HEK293 (cell line): ENCODE measurements around the gene FXR1.

ENCODE experiments used
- CTCF ChIA-PET: fragments of 350-600 bp; formaldehyde crosslinking; extraction: SDS; loops from one replicate; lab custom pipeline; 2021; ENCODE audit warnings: antibody characterized with exemption; lab: Yijun Ruan, JAX
- POLR2A ChIA-PET: fragments of 300-600 bp; formaldehyde crosslinking; extraction: SDS; loops from one replicate; lab custom pipeline; 2020; ENCODE audit warnings: antibody characterized with exemption, inconsistent platforms; lab: Yijun Ruan, JAX
- H3K27ac ChIP-seq: fragments of 200-500 bp; sonication (Bioruptor generic); 2 replicates; pipeline ENCODE4 v1.5.1; 2014; ENCODE audit warnings: low read depth, low read length, control low read depth, inconsistent platforms; ENCODE audit errors: extremely low read depth
- H3K36me3 ChIP-seq, 2 experiments: fragments of 200-500 bp in 1 of 2; sonication (Bioruptor generic) in 1 of 2; 1 replicate in 1 of 2; 2 replicates in 1 of 2; pipeline ENCODE4 v1.5.1; 2014 to 2017; ENCODE audit warnings: inconsistent platforms in 2 of 2, low read length in 2 of 2; ENCODE audit not compliant: control insufficient read depth in 2 of 2, insufficient read depth in 1 of 2
- H3K4me1 ChIP-seq: fragments of 200-500 bp; sonication (Bioruptor generic); 2 replicates; pipeline ENCODE4 v1.5.1; 2014; ENCODE audit warnings: mild to moderate bottlenecking, low read length, inconsistent platforms; ENCODE audit not compliant: control insufficient read depth, insufficient read depth
- H3K4me3 ChIP-seq: 2 replicates; pipeline ENCODE4 v1.5.1; 2011; ENCODE audit warnings: low read depth, mild to moderate bottlenecking, control low read depth, low read length, moderate library complexity
- H3K9me3 ChIP-seq: fragments of 200-500 bp; sonication (Bioruptor generic); 2 replicates; pipeline ENCODE4 v1.5.1; 2014; ENCODE audit warnings: low read depth, low read length, inconsistent platforms; ENCODE audit not compliant: control insufficient read depth, insufficient read depth
- GLI4 ChIP-seq: fragments of 450-650 bp; formaldehyde crosslinking; IDR thresholded peaks from 2 replicates; pipeline ENCODE4 v1.5.1; 2016; ENCODE audit warnings: missing biosample characterization, missing genetic modification characterization
- HOXC10 ChIP-seq: sonication (generic); formaldehyde crosslinking; IDR thresholded peaks from 2 replicates; pipeline ENCODE4 v1.8.1; 2023; ENCODE audit warnings: mild to moderate bottlenecking, missing genetic modification reagents
- IKZF3 ChIP-seq: fragments of 450-650 bp; IDR thresholded peaks from 2 replicates; pipeline ENCODE4 v1.5.0; 2018; ENCODE audit warnings: missing biosample characterization, mild to moderate bottlenecking, missing genetic modification characterization, moderate library complexity
- MZF1 ChIP-seq: fragments of 450-650 bp; formaldehyde crosslinking; IDR thresholded peaks from 2 replicates; pipeline ENCODE4 v1.5.1; 2017; ENCODE audit warnings: missing biosample characterization, missing genetic modification characterization, borderline replicate concordance
- ZBTB21 ChIP-seq: fragments of 450-650 bp; formaldehyde crosslinking; IDR thresholded peaks from 2 replicates; pipeline ENCODE4 v1.5.1; 2017; ENCODE audit warnings: missing biosample characterization, missing genetic modification characterization
- ZBTB48 ChIP-seq: fragments of 450-650 bp; formaldehyde crosslinking; IDR thresholded peaks from 2 replicates; pipeline ENCODE4 v1.5.1; 2016; ENCODE audit warnings: missing biosample characterization, missing genetic modification characterization
- ZNF354C ChIP-seq: fragments of 450-650 bp; formaldehyde crosslinking; IDR thresholded peaks from 2 replicates; pipeline ENCODE4 v1.5.1; 2016; ENCODE audit warnings: missing biosample characterization, missing genetic modification characterization, low read depth, borderline replicate concordance
- ZNF366 ChIP-seq: fragments of 450-650 bp; formaldehyde crosslinking; conservative IDR thresholded peaks from 2 replicates; pipeline ENCODE4 v1.5.1; 2016; ENCODE audit warnings: missing biosample characterization, missing genetic modification characterization
- ZNF416 ChIP-seq: fragments of 450-650 bp; formaldehyde crosslinking; IDR thresholded peaks from 2 replicates; pipeline ENCODE4 v1.5.1; 2016; ENCODE audit warnings: missing biosample characterization, missing genetic modification characterization
- ZNF501 ChIP-seq: fragments of 450-650 bp; formaldehyde crosslinking; IDR thresholded peaks from 2 replicates; pipeline ENCODE4 v1.5.1; 2016; ENCODE audit warnings: missing biosample characterization, missing genetic modification characterization
- ZNF571 ChIP-seq: fragments of 450-650 bp; formaldehyde crosslinking; IDR thresholded peaks from 2 replicates; pipeline ENCODE4 v1.5.0; 2017; ENCODE audit warnings: missing biosample characterization, missing genetic modification characterization
- ZNF707 ChIP-seq: fragments of 450-650 bp; formaldehyde crosslinking; IDR thresholded peaks from 2 replicates; pipeline ENCODE4 v1.5.1; 2016; ENCODE audit warnings: missing biosample characterization, missing genetic modification characterization
- ZNF843 ChIP-seq: fragments of 450-650 bp; formaldehyde crosslinking; IDR thresholded peaks from 2 replicates; pipeline ENCODE4 v1.5.1; 2016; ENCODE audit warnings: missing biosample characterization, missing genetic modification characterization
- ZSCAN23 ChIP-seq: fragments of 450-650 bp; formaldehyde crosslinking; IDR thresholded peaks from 2 replicates; pipeline ENCODE4 v1.5.1; 2016; ENCODE audit warnings: missing biosample characterization, missing genetic modification characterization
- TF ChIP-seq, protein P1 (sequence below): fragments of 450-650 bp; formaldehyde crosslinking; IDR thresholded peaks from 2 replicates; pipeline ENCODE4 v1.5.1; 2016; ENCODE audit warnings: missing biosample characterization, missing genetic modification characterization
- TF ChIP-seq, protein P2 (sequence below): fragments of 450-650 bp; formaldehyde crosslinking; IDR thresholded peaks from 2 replicates; pipeline ENCODE4 v1.5.1; 2017; ENCODE audit warnings: missing biosample characterization, missing genetic modification characterization
- TF ChIP-seq, protein P3 (sequence below): IDR thresholded peaks from 2 replicates; pipeline ENCODE4 v1.6.1; 2011; ENCODE audit warnings: mild to moderate bottlenecking, low read depth, low read length, borderline replicate concordance
- TF ChIP-seq, protein P4 (sequence below): fragments of 450-650 bp; formaldehyde crosslinking; IDR thresholded peaks from 2 replicates; pipeline ENCODE4 v1.5.1; 2016; ENCODE audit warnings: missing biosample characterization, missing genetic modification characterization

FXR1 gene

DNA sequence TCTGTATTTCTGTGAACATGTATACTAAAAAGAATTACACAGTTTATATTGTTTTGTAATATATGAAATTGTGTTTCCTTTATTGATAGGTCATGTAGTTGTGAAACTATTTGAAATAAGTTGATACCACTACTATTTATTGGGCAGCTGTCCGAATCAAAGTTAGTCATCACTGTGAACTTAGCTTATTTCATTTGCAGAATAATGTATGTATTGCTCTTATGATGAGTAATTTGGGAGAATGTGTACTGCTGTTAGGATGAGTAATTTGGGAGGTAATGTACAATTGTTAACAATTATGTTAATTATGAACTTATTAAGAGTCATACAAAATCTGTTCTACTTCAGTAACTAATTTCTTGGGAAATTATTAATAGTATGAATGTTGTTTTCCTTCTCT, 22.2 kb downstream of the FXR1 start:
- ChIA-PET CTCF (interaction anchor here (0.7 kb wide), 2 partner anchors 22 to 56 kb away, joined by 3 read pairs; partner anchors contain the start of gene FXR1), POLR2A (no interaction called here)
- Histone ChIP-seq H3K4me3 (no peak overlapping the region), H3K36me3 (peaks cover 9 to 25% of the 10 kb centered on the region in 2 experiments; a peak in 2 of 3 replicates), H3K27ac (no peak overlapping the region), H3K4me1 (no peaks in the 10 kb centered on the region; the same call in 1 of the 2 replicates), H3K9me3 (no peaks in the 10 kb centered on the region)
- no peak for TF ChIP-seq HOXC10 (CRISPR knock-in tag)
- no peak for TF ChIP-seq ZNF416 (tag by site-specific recombination)
- TF ChIP-seq ZNF501 (tag by site-specific recombination) = no peak
- no peak for TF ChIP-seq ZNF354C (tag by site-specific recombination)
- TF ChIP-seq ZBTB21 (tag by site-specific recombination) = no peak
- no peak for TF ChIP-seq MZF1 (tag by site-specific recombination)
- no peak for TF ChIP-seq IKZF3 (tag by site-specific recombination)
- TF ChIP-seq, protein P1, sequence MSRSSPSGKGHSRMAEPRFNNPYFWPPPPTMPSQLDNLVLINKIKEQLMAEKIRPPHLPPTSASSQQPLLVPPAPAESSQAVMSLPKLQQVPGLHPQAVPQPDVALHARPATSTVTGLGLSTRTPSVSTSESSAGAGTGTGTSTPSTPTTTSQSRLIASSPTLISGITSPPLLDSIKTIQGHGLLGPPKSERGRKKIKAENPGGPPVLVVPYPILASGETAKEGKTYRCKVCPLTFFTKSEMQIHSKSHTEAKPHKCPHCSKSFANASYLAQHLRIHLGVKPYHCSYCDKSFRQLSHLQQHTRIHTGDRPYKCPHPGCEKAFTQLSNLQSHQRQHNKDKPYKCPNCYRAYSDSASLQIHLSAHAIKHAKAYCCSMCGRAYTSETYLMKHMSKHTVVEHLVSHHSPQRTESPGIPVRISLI (tag by site-specific recombination) = no peak
- TF ChIP-seq ZNF571 (tag by site-specific recombination) = no peak
- TF ChIP-seq GLI4 = no peak
- TF ChIP-seq ZNF366 (tag by site-specific recombination) = no peak
- TF ChIP-seq, protein P2, sequence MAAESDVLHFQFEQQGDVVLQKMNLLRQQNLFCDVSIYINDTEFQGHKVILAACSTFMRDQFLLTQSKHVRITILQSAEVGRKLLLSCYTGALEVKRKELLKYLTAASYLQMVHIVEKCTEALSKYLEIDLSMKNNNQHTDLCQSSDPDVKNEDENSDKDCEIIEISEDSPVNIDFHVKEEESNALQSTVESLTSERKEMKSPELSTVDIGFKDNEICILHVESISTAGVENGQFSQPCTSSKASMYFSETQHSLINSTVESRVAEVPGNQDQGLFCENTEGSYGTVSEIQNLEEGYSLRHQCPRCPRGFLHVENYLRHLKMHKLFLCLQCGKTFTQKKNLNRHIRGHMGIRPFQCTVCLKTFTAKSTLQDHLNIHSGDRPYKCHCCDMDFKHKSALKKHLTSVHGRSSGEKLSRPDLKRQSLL (tag by site-specific recombination) = no peak
- TF ChIP-seq, protein P3, sequence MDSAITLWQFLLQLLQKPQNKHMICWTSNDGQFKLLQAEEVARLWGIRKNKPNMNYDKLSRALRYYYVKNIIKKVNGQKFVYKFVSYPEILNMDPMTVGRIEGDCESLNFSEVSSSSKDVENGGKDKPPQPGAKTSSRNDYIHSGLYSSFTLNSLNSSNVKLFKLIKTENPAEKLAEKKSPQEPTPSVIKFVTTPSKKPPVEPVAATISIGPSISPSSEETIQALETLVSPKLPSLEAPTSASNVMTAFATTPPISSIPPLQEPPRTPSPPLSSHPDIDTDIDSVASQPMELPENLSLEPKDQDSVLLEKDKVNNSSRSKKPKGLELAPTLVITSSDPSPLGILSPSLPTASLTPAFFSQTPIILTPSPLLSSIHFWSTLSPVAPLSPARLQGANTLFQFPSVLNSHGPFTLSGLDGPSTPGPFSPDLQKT = no peak
- TF ChIP-seq ZNF707 (tag by site-specific recombination) = no peak

DNA sequence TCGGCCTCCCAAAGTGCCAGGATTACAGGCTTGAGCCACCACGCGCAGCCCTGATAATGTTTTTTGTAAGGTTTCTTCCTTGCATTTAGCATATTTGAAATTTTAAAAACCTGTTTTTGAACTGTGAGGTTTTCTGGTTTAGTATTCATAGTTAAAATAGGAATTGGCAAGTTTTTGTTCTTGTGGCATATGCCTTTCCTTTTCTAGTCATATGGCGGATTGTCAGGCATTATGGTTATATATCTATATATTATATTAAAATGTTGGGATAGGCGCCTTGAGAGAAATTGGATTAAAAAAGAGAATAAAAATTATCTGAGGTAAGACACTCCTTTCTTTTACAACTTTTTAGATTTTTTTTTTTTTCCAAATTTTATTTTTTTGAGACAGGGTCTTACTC, 28.4 kb downstream of the FXR1 start:
- H3K9me3 ChIP-seq = no peaks in the 10 kb centered on the region
- ChIA-PET POLR2A (no interaction called here), CTCF (no interaction called here)
- no peak overlapping the region for H3K4me3 ChIP-seq
- H3K4me1 ChIP-seq = no peaks in the 10 kb centered on the region
- TF ChIP-seq ZSCAN23 (tag by site-specific recombination) (no peak), ZNF843 (no peak), ZBTB48 (no peak)
- TF ChIP-seq, protein P4, sequence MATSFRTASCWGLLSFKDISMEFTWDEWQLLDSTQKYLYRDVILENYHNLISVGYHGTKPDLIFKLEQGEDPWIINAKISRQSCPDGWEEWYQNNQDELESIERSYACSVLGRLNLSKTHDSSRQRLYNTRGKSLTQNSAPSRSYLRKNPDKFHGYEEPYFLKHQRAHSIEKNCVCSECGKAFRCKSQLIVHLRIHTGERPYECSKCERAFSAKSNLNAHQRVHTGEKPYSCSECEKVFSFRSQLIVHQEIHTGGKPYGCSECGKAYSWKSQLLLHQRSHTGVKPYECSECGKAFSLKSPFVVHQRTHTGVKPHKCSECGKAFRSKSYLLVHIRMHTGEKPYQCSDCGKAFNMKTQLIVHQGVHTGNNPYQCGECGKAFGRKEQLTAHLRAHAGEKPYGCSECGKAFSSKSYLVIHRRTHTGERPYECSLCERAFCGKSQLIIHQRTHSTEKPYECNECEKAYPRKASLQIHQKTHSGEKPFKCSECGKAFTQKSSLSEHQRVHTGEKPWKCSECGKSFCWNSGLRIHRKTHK (tag by site-specific recombination) = no peak
- H3K36me3 ChIP-seq = peaks cover 16 to 50% of the 10 kb centered on the region in 2 experiments; a peak in 2 of 3 replicates
- no peak overlapping the region for H3K27ac ChIP-seq
